ENCODE results near the gene CDKN2AIP. TPM values are rescaled to one million over a fixed set of nuclear protein-coding genes. Genes with fewer than 3 reads are reported as not detected.
"Not testable (repeated sequence)": the region's sequence is repeated elsewhere in the genome, so short reads cannot be mapped to it uniquely, and the experiment has no call there.

The CDKN2AIP gene
- polyA plus RNA-seq, 4 donors, result 14.8 to 33.9 (median 19.7) TPM

DNA sequence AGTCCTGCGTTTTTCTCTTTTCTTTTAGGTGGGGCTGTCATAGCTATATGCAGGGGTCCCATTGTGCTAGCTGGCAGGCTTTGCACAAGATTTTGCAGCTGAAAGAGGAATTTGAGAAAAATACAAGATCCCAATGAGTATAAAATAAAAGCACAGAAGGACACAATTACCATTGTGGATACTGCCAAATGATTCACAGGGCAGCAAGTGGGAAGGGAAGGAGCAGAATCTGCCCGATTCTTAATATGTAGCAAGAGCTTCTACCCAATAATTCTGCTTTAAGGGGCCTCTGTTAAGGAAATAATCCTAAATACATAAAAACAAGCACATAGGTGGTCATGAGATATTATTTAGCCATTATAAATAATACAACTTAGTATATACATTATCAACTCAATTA lies 34.5 kb downstream of the CDKN2AIP start:
- DNase-seq (no peak), FAIRE-seq (no peak)
- Histone ChIP-seq H3K4me3 (ENCODE audit: low read depth in 1 of 3, low read length in 3 of 3) (no peak overlapping the region), H3K27me3 (ENCODE audit: control insufficient read depth in 3 of 3, insufficient read depth in 3 of 3, low read length in 3 of 3) (peaks cover 0 to 5% (median 0%) of the 10 kb centered on the region in 3 donors), H3K27ac (ENCODE audit: low read depth in 1 of 3, low read length in 2 of 3) (no peak overlapping the region), H3K36me3 (ENCODE audit: control insufficient read depth in 3 of 3, insufficient read depth in 2 of 3, low read depth in 1 of 3, low read length in 3 of 3) (no peaks in the 10 kb centered on the region), H3K9me3 (ENCODE audit: control insufficient read depth in 2 of 2, insufficient read depth in 1 of 2, low read depth in 1 of 2, low read length in 1 of 2) (no peaks in the 10 kb centered on the region), H3K4me1 (ENCODE audit: control insufficient read depth in 3 of 3, insufficient read depth in 2 of 3, low read depth in 1 of 3, low read length in 2 of 3) (no peaks in the 10 kb centered on the region)
- 75 to 84% (median 82%) methylated on average over 2 of the region's 2 CpGs for WGBS, 3 donors

DNA sequence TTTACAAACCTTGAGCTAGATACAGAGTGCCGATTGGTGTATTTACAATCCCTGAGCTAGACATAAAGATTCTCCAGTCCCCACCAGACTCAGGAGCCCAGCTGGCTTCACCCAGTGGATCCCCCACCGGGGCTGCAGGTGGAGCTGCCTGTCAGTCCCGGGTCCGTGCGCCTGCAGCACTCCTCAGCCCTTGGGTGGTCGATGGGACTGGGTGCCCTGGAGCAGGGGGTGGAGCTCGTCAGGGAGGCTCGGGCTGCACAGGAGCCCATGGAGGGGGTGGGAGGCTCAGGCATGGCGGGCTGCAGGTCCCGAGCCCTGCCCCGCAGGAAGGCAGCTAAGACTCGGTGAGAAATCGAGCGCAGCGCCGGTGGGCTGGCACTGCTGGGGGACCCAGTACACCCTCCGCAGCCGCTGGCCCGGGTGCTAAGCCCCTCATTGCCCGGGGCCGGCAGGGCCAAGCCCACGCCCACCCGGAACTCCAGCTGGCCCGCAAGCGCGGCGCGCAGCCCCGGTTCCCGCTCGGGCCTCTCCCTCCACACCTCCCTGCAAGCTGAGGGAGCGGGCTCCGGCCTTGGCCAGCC lies 38.2 kb downstream of the CDKN2AIP start:
- H3K27me3 ChIP-seq (ENCODE audit: control insufficient read depth in 3 of 3, insufficient read depth in 3 of 3, low read length in 3 of 3); FAIRE-seq; H3K4me3 ChIP-seq (ENCODE audit: low read depth in 1 of 3, low read length in 3 of 3); DNase-seq; H3K36me3 ChIP-seq (ENCODE audit: control insufficient read depth in 3 of 3, insufficient read depth in 2 of 3, low read depth in 1 of 3, low read length in 3 of 3); H3K27ac ChIP-seq (ENCODE audit: low read depth in 1 of 3, low read length in 2 of 3); H3K9me3 ChIP-seq (ENCODE audit: control insufficient read depth in 2 of 2, insufficient read depth in 1 of 2, low read depth in 1 of 2, low read length in 1 of 2); H3K4me1 ChIP-seq (ENCODE audit: control insufficient read depth in 3 of 3, insufficient read depth in 2 of 3, low read depth in 1 of 3, low read length in 2 of 3): not testable (repeated sequence)
- 97 to 98% (median 97%) methylated on average over 21 to 33 of the region's 33 CpGs for WGBS, 3 donors

DNA sequence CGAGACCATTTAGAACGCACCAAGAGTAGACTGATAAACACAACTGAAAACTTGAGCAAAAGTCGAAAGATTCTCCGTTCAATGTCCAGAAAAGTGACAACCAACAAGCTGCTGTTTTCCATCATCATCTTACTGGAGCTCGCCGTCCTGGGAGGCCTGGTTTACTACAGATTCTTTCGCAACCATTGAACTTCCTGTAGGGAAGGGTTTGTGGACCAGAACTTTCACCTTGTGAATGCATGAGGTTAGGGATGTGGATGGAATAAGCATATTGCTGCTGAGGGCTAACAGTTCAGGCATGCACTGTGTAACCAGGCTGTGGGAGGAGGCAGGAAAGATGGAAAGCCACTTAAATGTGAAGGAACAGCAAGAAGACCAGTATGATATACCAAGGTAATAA lies 39.6 kb downstream of the CDKN2AIP start:
- 89 to 93% (median 91%) methylated on average over 7 of the region's 7 CpGs for WGBS, 3 donors
- no peak overlapping the region for H3K27ac ChIP-seq (ENCODE audit: low read depth in 1 of 3, low read length in 2 of 3)
- H3K4me1 ChIP-seq (ENCODE audit: control insufficient read depth in 3 of 3, insufficient read depth in 2 of 3, low read depth in 1 of 3, low read length in 2 of 3), result no peaks in the 10 kb centered on the region
- no peaks in the 10 kb centered on the region for H3K27me3 ChIP-seq (ENCODE audit: control insufficient read depth in 3 of 3, insufficient read depth in 3 of 3, low read length in 3 of 3)
- no peaks in the 10 kb centered on the region for H3K36me3 ChIP-seq (ENCODE audit: control insufficient read depth in 3 of 3, insufficient read depth in 2 of 3, low read depth in 1 of 3, low read length in 3 of 3)
- FAIRE-seq (no peak), DNase-seq (no peak)
- H3K9me3 ChIP-seq (ENCODE audit: control insufficient read depth in 2 of 2, insufficient read depth in 1 of 2, low read depth in 1 of 2, low read length in 1 of 2), result no peaks in the 10 kb centered on the region
- H3K4me3 ChIP-seq (ENCODE audit: low read depth in 1 of 3, low read length in 3 of 3), result no peak overlapping the region

DNA sequence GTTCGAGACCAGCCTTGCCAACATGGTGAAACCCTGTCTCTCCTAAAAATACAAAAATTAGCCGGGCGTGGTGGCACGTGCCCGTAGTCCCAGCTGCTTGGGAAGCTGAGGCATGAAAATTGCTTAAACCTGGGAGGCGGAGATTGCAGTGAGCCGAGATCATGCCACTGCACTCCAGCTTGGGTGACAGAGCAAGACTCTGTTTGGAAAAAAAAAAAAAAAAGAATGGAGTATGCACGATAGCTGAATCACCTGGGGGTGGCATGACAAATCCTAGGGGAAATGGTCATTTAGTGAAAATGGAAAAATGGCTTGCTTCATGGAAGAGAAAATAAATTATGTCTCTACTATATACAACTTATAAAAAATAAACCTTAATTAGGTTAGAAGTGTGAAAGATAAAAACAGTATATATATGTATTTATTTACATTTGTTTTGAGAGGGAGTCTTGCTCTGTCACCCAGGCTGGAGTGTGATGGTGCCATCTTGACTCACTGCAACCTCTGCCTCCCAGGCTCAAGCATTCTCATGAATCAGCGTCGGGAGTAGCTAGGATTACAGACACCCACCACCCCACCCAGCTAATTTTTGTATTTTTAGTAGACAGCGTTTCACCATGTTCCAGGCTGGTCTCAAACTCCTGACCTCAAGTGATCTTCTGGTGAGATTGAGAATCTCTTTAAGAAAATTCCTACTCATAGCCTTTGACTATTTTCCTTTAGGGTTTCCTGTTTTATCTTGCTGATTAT lies 41.1 kb downstream of the CDKN2AIP start:
- no peaks in the 10 kb centered on the region for H3K9me3 ChIP-seq (ENCODE audit: control insufficient read depth in 2 of 2, insufficient read depth in 1 of 2, low read depth in 1 of 2, low read length in 1 of 2)
- no peak for DNase-seq
- no peaks in the 10 kb centered on the region for H3K4me1 ChIP-seq (ENCODE audit: control insufficient read depth in 3 of 3, insufficient read depth in 2 of 3, low read depth in 1 of 3, low read length in 2 of 3)
- no peak overlapping the region for H3K27ac ChIP-seq (ENCODE audit: low read depth in 1 of 3, low read length in 2 of 3)
- no peak overlapping the region for H3K4me3 ChIP-seq (ENCODE audit: low read depth in 1 of 3, low read length in 3 of 3)
- H3K36me3 ChIP-seq (ENCODE audit: control insufficient read depth in 3 of 3, insufficient read depth in 2 of 3, low read depth in 1 of 3, low read length in 3 of 3), result no peaks in the 10 kb centered on the region
- no peaks in the 10 kb centered on the region for H3K27me3 ChIP-seq (ENCODE audit: control insufficient read depth in 3 of 3, insufficient read depth in 3 of 3, low read length in 3 of 3)
- FAIRE-seq, result no peak
- WGBS, 3 donors, result 83 to 84% (median 84%) methylated on average over 11 of the region's 11 CpGs

DNA sequence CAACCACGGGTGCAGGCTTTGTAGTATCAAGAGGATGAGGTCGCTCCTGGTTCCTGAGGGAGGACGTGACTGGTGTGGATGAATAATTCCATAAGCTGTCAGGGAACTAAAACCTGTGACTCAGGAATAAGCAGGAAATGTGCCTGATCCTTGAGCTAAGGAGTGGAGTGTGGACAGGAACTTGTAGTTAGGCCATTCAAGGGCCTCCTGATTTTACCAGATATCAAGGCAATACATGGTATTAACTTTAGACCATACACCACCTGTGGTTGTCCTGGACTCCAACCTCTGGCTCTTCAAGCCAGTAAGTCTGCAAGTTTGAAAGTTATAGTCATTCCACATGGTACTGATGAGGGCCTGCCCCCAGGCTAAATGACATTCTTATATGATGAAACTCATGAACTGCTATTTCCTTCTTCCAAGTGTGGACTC lies 48.4 kb downstream of the CDKN2AIP start:
- Histone ChIP-seq H3K9me3 (ENCODE audit: control insufficient read depth in 2 of 2, insufficient read depth in 1 of 2, low read depth in 1 of 2, low read length in 1 of 2) (peaks cover 0 to 2% of the 10 kb centered on the region in 2 donors), H3K4me1 (ENCODE audit: control insufficient read depth in 3 of 3, insufficient read depth in 2 of 3, low read depth in 1 of 3, low read length in 2 of 3) (no peaks in the 10 kb centered on the region), H3K27me3 (ENCODE audit: control insufficient read depth in 3 of 3, insufficient read depth in 3 of 3, low read length in 3 of 3) (no peaks in the 10 kb centered on the region), H3K36me3 (ENCODE audit: control insufficient read depth in 3 of 3, insufficient read depth in 2 of 3, low read depth in 1 of 3, low read length in 3 of 3) (no peaks in the 10 kb centered on the region), H3K4me3 (ENCODE audit: low read depth in 1 of 3, low read length in 3 of 3) (no peak overlapping the region), H3K27ac (ENCODE audit: low read depth in 1 of 3, low read length in 2 of 3) (no peak overlapping the region)
- 75 to 93% (median 88%) methylated on average over 3 of the region's 3 CpGs for WGBS, 3 donors
- DNase-seq (peak in 1 of 2 donors; percentile 4), FAIRE-seq (no peak)

DNA sequence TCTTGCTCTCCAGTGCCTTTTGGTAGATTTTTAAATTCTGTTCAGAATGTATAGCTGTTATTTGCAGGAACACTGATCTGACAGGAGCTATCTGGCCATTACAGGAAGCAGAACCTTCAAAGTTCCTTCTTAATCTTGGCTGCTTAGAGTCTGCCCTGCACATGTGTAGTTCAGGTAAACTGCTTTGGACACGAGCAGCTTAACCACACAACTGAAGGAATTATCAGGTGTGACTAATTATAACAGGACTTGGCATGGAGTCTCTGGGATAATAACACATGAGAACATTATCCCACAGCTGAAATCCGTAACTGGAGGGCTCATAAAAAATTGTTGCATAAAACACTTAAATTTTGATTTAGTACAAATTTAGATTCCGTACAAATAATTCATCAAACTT lies 48.8 kb downstream of the CDKN2AIP start:
- WGBS, 3 donors, result 71 to 81% (median 77%) methylated on average over 3 of the region's 3 CpGs
- no peak for FAIRE-seq
- Histone ChIP-seq H3K36me3 (ENCODE audit: control insufficient read depth in 3 of 3, insufficient read depth in 2 of 3, low read depth in 1 of 3, low read length in 3 of 3) (no peaks in the 10 kb centered on the region), H3K4me3 (ENCODE audit: low read depth in 1 of 3, low read length in 3 of 3) (no peak overlapping the region), H3K27ac (ENCODE audit: low read depth in 1 of 3, low read length in 2 of 3) (no peak overlapping the region), H3K27me3 (ENCODE audit: control insufficient read depth in 3 of 3, insufficient read depth in 3 of 3, low read length in 3 of 3) (no peaks in the 10 kb centered on the region), H3K4me1 (ENCODE audit: control insufficient read depth in 3 of 3, insufficient read depth in 2 of 3, low read depth in 1 of 3, low read length in 2 of 3) (no peaks in the 10 kb centered on the region), H3K9me3 (ENCODE audit: control insufficient read depth in 2 of 2, insufficient read depth in 1 of 2, low read depth in 1 of 2, low read length in 1 of 2) (peaks cover 0 to 2% of the 10 kb centered on the region in 2 donors)
- DNase-seq, result no peak

DNA sequence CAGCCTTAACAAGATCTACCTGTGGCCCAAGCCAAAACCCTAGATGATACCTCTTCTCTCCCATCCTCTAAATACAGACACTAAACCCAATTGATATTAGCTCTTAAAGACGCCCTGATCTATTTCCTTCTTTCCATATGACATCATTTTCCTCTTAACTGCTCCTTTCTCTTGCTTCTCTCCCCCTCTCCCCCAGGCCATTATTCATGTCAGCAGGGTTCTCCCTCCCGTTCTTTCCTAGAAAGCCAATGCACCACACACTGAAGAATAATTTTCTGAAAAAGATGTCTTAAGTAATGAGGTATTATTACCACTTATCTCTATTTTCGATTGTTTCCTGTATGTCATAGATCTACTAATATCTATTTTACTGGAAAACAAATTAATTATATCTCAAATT lies 50.7 kb downstream of the CDKN2AIP start:
- Histone ChIP-seq H3K27ac (ENCODE audit: low read depth in 1 of 3, low read length in 2 of 3) (no peak overlapping the region), H3K4me3 (ENCODE audit: low read depth in 1 of 3, low read length in 3 of 3) (no peak overlapping the region), H3K9me3 (ENCODE audit: control insufficient read depth in 2 of 2, insufficient read depth in 1 of 2, low read depth in 1 of 2, low read length in 1 of 2) (peaks cover 0 to 2% of the 10 kb centered on the region in 2 donors), H3K27me3 (ENCODE audit: control insufficient read depth in 3 of 3, insufficient read depth in 3 of 3, low read length in 3 of 3) (no peaks in the 10 kb centered on the region), H3K36me3 (ENCODE audit: control insufficient read depth in 3 of 3, insufficient read depth in 2 of 3, low read depth in 1 of 3, low read length in 3 of 3) (no peaks in the 10 kb centered on the region), H3K4me1 (ENCODE audit: control insufficient read depth in 3 of 3, insufficient read depth in 2 of 3, low read depth in 1 of 3, low read length in 2 of 3) (no peaks in the 10 kb centered on the region)
- 87 to 89% (median 87%) methylated on average over 3 of the region's 3 CpGs for WGBS, 3 donors
- no peak for FAIRE-seq
- DNase-seq, result no peak

Measured in small intestine (tissue), 7 donors.